Measurements from ENCODE around the gene TNFRSF25.

TNFRSF25 gene

DNA sequence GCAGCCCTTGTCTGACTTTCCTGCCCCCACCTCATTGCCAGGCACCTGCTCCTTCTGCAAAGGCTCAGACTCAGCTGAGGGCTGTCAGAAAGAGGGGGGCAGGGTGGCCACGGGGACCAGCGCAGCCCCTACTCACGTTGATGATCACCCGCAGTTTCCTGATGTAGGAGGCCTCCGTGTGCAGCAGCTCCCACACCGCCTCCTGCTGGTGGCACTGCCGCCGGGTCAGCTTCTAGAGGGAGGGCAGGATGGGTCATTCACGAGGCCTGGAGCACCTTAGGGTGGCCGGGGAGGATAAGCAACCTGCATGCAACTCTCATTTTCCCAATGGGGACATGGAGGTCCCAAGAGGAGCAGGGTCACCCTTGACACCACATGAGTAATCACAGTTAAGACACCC lies 6.4 kb upstream of the TNFRSF25 start:
- DNase-seq (ENCODE audit: low read depth), result no peak
- Histone ChIP-seq H3K36me3 (ENCODE audit: control insufficient read depth, insufficient read depth, low read length, severe bottlenecking) (no peaks in the 10 kb centered on the region), H3K4me3 (ENCODE audit: low read length) (no peak overlapping the region)

DNA sequence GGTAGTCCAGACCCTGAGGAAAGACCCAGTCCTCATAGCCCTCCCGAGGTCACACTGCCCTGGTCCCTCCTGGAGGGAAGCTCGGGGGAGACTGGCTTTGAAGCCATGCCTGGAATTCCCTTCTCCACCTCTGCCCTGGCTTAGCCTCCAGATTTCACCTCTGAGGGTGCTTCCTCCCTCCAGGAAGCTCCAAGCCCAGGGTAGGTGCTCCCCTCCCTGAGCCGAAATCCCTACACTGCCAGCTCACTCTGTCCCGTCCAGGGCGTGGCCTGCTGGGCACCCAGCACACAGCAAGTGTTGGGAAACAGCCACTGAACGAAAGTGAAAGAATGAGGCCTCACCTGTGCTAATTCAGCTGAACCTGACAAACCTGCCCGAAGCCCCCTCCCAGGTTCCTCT lies 6.0 kb upstream of the TNFRSF25 start:
- H3K27me3 ChIP-seq (replicated peaks; ENCODE audit: control insufficient read depth, insufficient read depth, low read length), result no peaks in the 10 kb centered on the region
- no peaks in the 10 kb centered on the region for H3K36me3 ChIP-seq (ENCODE audit: control insufficient read depth, insufficient read depth, low read length, severe bottlenecking)

More for the DNA sequence above, 6.4 kb upstream of the TNFRSF25 start:
- H3K9me3 ChIP-seq (ENCODE audit: control insufficient read depth, low read length), result no peaks in the 10 kb centered on the region
- H3K4me1 ChIP-seq (ENCODE audit: control insufficient read depth, insufficient read depth, low read length), result no peaks in the 10 kb centered on the region
- no peaks in the 10 kb centered on the region for H3K27me3 ChIP-seq (replicated peaks; ENCODE audit: control insufficient read depth, insufficient read depth, low read length)
- no peak overlapping the region for H3K9ac ChIP-seq (ENCODE audit: low read length)

DNA sequence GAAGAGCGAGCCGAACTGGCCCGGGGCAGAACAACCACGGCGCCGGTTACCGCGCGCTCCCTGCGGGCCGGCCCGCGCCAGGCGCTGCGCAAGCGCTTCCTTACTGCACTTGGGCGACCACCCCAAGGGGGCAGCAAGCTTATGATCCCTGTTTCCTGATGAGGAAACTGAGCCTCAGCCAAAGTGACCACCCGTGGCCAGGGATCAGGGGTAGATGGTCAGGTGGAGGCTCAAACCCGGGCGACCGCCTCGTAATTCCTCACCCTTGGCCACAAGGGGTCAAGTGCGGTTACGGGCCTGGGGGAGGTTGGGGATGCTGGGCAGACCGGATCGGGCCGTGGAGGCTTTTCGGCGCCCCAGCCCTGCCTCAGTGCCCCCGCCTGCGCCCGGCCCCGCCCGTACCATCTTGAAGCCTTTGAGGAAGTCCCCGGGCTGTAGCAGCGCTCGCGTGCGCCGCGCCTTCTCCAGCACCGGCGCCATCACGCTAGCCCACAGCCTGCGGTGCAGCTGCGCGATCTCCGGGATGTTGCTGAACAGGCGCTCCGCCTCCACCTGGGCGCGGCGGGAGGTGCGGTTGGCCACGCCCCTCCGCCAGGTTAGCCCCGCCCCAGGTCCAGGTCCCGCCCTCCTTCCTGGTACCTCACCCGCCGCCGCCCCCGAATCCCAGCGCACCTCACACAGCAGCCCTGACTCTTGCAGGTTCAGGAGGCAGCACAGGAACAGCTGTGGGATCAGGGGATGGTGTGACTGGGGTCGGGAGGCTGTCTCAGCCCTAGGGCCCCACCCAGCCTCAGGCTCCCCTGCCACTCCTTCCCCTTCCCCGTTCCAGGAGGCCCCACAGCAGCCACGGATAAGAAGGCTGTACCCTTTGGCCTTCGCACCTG lies 5.4 kb upstream of the TNFRSF25 start:
- Histone ChIP-seq H3K4me3 (ENCODE audit: low read length) (no peak overlapping the region), H3K9me3 (ENCODE audit: control insufficient read depth, low read length) (no peaks in the 10 kb centered on the region), H3K9ac (ENCODE audit: low read length) (no peak overlapping the region), H3K27me3 (replicated peaks; ENCODE audit: control insufficient read depth, insufficient read depth, low read length) (no peaks in the 10 kb centered on the region), H3K36me3 (ENCODE audit: control insufficient read depth, insufficient read depth, low read length, severe bottlenecking) (no peaks in the 10 kb centered on the region), H3K4me1 (ENCODE audit: control insufficient read depth, insufficient read depth, low read length) (no peaks in the 10 kb centered on the region)
- DNase-seq (ENCODE audit: low read depth), result no peak

More for the DNA sequence above, 6.0 kb upstream of the TNFRSF25 start:
- no peak overlapping the region for H3K4me3 ChIP-seq (ENCODE audit: low read length)
- H3K9me3 ChIP-seq (ENCODE audit: control insufficient read depth, low read length), result no peaks in the 10 kb centered on the region
- no peak for DNase-seq (ENCODE audit: low read depth)
- no peak overlapping the region for H3K9ac ChIP-seq (ENCODE audit: low read length)
- no peaks in the 10 kb centered on the region for H3K4me1 ChIP-seq (ENCODE audit: control insufficient read depth, insufficient read depth, low read length)

DNA sequence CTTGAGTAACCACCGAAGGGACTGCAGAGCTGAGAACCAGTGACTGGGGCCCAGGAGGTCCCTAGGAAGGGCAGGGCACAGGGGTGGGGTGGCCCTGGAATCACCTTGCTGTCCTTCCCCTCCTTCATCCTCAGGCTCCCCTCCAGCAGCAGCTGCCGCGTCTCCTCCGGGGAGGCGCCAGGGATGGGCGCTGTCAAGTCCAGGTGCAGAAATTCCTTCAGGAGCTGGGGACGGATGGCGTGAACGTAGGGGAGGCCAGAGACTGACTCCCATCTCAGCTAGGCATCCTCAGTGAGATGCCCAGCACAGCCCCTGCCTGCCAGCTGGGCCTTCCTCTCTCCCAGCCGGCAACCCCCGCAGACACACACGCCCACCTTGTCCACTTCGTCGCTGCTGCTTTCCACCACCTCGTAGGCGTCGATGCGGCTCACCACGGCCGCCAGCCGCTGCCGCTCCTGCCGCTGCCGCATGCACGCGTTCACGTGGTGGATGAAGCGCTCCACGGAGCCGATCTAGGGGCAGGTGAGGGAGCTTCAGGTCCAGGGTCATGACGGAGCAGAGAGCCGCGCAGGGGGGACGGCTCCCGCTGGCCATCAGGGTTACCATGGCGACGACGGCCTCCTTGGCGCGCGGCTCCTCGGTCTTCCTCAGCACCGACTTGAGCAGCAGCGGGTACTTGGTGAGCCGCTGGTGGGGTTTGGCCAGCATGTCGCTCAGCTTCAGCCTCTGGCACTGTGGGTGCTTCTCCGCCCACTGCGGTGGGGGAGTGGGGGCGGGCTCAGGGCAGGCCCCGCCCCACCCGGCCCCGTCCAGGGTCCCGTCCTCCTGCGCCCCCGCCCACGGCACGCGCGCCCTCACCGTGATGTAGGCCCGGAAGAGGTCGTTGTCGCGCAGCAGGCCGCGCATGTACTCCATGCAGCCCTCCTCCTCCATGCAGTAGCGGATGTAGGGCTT lies 4.4 kb upstream of the TNFRSF25 start:
- Histone ChIP-seq H3K9me3 (ENCODE audit: control insufficient read depth, low read length) (no peaks in the 10 kb centered on the region), H3K36me3 (ENCODE audit: control insufficient read depth, insufficient read depth, low read length, severe bottlenecking) (no peaks in the 10 kb centered on the region), H3K9ac (ENCODE audit: low read length) (no peak overlapping the region), H3K4me3 (ENCODE audit: low read length) (no peak overlapping the region), H3K4me1 (ENCODE audit: control insufficient read depth, insufficient read depth, low read length) (no peaks in the 10 kb centered on the region), H3K27me3 (replicated peaks; ENCODE audit: control insufficient read depth, insufficient read depth, low read length) (no peaks in the 10 kb centered on the region)
- DNase-seq (ENCODE audit: low read depth), result no peak

DNA sequence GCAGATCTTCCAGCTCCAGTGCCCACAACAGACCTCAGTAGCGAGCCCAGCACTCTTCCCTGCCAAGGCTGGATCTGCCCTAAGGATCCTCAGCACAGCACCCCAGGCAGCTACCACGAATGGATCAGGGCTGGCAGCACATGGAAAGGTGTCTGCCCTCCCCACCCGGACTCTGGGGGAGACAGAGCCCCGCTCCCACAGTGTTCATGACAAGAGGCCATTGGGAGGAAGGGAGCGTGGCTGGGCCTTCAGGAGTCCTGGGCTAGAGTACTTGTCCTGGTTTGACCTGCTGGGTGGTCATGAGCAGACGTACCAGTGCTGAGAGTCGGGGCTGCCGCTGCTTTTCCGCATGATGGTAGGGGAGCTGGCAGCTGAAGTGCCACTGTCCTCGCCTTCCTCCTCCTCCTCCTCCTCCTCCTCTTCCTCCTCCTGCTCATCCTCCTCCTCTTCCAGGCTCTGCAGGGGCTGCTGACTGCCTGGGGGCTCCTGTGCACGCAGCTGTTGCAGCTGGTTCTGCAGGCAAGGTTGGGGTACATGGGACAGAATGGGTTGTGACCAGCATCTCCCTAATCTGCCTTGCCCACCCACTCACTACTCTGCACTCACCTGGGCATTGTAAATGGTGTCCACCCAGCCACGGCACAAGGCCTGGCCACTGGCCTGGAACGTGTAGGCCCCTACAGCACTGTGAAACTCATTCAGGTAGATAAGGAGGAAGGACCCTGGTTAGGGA lies 2.9 kb upstream of the TNFRSF25 start:
- DNase-seq (ENCODE audit: low read depth), result no peak
- Histone ChIP-seq H3K4me1 (ENCODE audit: control insufficient read depth, insufficient read depth, low read length) (no peaks in the 10 kb centered on the region), H3K36me3 (ENCODE audit: control insufficient read depth, insufficient read depth, low read length, severe bottlenecking) (no peaks in the 10 kb centered on the region), H3K9ac (ENCODE audit: low read length) (no peak overlapping the region), H3K27me3 (replicated peaks; ENCODE audit: control insufficient read depth, insufficient read depth, low read length) (no peaks in the 10 kb centered on the region), H3K9me3 (ENCODE audit: control insufficient read depth, low read length) (no peaks in the 10 kb centered on the region), H3K4me3 (ENCODE audit: low read length) (no peak overlapping the region)

DNA sequence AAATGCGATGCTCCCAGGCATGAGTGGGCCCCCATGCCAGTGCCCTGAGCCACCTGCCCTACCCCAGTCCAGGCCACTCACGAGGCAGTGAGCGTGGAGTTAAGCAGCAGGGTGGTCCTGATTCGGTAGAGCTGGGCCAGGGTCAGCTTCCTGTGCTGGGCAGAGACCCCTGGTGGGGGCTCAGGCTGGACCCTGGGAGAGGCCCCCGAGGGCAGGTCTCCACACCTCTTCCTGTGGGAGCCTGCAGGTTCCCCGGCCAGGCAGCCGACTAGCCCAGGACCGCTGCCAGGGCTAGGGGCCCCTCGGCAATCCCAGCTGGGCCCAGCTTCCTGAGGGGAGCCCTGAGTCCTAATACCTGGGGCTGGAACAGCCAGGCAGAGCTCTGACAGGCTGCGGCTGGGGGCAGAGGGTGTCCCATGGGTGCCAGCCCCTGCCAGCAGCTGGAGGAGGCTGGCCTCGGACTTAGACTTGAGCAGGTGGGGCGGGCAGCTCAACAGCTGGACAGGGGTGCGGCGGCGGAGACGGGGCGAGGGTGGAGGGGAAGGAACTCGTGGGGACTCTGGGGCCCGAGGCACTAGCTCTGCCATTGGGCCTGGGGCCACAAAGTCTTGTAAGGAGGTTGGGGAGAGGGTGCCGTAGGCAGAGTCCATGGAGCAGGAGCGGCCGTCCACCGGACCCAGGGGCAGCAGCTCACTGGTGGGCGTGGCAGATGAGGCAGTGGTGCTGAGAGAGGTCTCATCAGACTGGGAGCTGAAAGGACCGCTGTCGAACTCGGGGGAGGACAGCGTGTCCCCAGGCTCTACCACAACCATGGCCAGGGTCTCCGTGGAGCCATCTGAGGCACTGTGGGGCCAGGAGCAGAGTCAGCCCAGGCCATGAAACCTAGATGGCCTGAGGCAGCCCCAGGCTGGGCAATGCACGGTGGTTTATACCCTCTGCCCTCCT lies 2.0 kb upstream of the TNFRSF25 start:
- no peak for DNase-seq (ENCODE audit: low read depth)
- no peaks in the 10 kb centered on the region for H3K4me1 ChIP-seq (ENCODE audit: control insufficient read depth, insufficient read depth, low read length)
- H3K27me3 ChIP-seq (replicated peaks; ENCODE audit: control insufficient read depth, insufficient read depth, low read length), result no peaks in the 10 kb centered on the region
- no peaks in the 10 kb centered on the region for H3K9me3 ChIP-seq (ENCODE audit: control insufficient read depth, low read length)
- no peak overlapping the region for H3K9ac ChIP-seq (ENCODE audit: low read length)
- H3K4me3 ChIP-seq (ENCODE audit: low read length), result no peak overlapping the region
- H3K36me3 ChIP-seq (ENCODE audit: control insufficient read depth, insufficient read depth, low read length, severe bottlenecking), result no peaks in the 10 kb centered on the region

DNA sequence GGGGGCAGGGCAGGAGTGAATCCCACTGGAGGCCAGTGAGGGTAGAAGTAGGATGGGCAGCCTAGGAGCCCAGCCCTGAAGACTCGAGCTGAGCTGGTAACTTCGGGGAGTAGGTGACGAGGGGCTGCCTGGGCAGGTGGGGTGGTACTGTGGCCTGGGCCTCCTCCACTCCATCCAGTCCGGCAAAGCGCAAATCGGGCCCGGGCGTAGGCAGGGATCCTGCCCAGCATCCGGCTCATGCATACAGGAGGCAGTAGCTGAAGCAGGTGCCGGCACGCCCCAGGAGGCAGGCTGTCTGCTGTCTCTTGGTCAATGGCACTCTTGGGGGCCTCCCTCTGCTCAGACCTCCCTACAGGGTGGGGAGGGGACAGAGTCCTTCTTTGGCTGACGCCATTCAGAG lies 1.3 kb upstream of the TNFRSF25 start:
- Histone ChIP-seq H3K4me3 (ENCODE audit: low read length) (no peak overlapping the region), H3K36me3 (ENCODE audit: control insufficient read depth, insufficient read depth, low read length, severe bottlenecking) (no peaks in the 10 kb centered on the region), H3K9me3 (ENCODE audit: control insufficient read depth, low read length) (no peaks in the 10 kb centered on the region), H3K27me3 (replicated peaks; ENCODE audit: control insufficient read depth, insufficient read depth, low read length) (no peaks in the 10 kb centered on the region), H3K9ac (ENCODE audit: low read length) (no peak overlapping the region), H3K4me1 (ENCODE audit: control insufficient read depth, insufficient read depth, low read length) (no peaks in the 10 kb centered on the region)
- DNase-seq (ENCODE audit: low read depth), result no peak

DNA sequence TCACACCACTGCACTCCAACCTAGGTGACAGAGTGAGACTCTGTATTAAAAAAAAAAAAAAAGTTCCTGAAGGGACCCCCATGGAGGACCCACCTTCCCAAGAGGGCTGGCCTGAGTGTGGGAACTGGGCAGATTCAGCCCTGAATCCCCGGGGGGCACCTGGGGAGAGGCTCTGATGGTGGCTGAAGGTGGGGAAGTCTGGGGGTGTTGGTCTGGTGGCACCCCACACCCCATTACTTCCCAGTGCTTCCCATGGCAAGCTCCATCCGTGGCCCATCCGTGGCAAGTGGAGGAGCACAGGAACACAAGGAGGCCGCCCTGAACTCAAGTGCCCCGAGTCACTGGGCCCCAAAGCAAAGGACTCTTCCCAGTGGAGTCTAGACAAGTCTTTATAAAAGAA lies 778 bp upstream of the TNFRSF25 start:
- Histone ChIP-seq H3K4me1 (ENCODE audit: control insufficient read depth, insufficient read depth, low read length) (no peaks in the 10 kb centered on the region), H3K4me3 (ENCODE audit: low read length) (no peak overlapping the region), H3K9me3 (ENCODE audit: control insufficient read depth, low read length) (no peaks in the 10 kb centered on the region), H3K27me3 (replicated peaks; ENCODE audit: control insufficient read depth, insufficient read depth, low read length) (no peaks in the 10 kb centered on the region), H3K9ac (ENCODE audit: low read length) (no peak overlapping the region), H3K36me3 (ENCODE audit: control insufficient read depth, insufficient read depth, low read length, severe bottlenecking) (no peaks in the 10 kb centered on the region)
- DNase-seq (ENCODE audit: low read depth), result no peak

DNA sequence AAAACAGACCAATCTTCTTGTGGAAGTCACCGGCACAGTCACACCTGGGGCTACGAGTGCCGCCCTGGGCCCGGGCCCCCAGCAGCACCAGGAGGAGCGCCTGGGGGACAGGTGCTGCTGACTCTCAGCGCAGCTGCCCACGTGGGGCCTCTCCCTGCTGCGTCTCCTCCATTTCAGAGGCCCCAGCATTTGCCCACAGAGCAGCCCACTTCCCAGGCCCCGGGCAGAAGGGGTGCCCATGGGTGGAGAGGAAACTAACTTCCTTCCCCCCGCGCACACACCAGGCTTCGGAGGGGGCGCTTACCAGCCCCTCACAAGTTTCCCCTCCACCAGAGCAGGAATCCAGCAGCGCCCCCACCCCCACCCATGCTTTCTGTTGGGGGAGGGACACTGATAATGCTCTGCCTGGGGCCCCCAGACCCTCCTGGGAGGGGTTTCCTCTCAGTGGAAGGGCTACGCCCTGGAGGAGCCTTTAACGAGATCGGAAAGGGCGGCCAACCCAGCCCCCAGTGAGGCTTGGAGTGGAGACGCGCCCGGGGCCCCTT lies 440 bp downstream of the TNFRSF25 start:
- DNase-seq (ENCODE audit: low read depth), result no peak
- Histone ChIP-seq H3K4me1 (ENCODE audit: control insufficient read depth, insufficient read depth, low read length) (peaks cover 9% of the 10 kb centered on the region), H3K4me3 (ENCODE audit: low read length) (no peak overlapping the region), H3K27me3 (replicated peaks; ENCODE audit: control insufficient read depth, insufficient read depth, low read length) (no peaks in the 10 kb centered on the region), H3K9ac (ENCODE audit: low read length) (no peak overlapping the region), H3K36me3 (ENCODE audit: control insufficient read depth, insufficient read depth, low read length, severe bottlenecking) (no peaks in the 10 kb centered on the region), H3K9me3 (ENCODE audit: control insufficient read depth, low read length) (no peaks in the 10 kb centered on the region)

DNA sequence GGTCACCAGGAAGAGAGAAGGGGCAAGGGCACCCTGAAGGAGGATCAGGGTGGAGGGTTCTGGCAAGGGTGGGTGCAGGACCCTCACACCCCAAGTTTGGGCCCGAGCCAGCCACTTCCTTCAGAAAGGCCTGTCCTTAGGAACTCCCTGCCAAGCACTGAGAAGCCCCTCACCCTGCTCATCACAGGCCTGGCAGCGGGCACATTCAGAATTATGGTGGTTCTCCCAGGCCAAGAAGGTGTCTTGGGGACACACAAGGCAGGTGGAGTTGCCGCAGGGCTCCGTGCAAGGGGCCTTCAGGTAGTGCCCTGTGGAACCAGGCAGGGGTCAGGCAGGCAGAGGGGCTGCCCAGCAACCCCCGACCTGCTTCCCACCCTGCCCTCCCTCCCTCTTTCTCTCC lies 1.1 kb downstream of the TNFRSF25 start:
- no peaks in the 10 kb centered on the region for H3K36me3 ChIP-seq (ENCODE audit: control insufficient read depth, insufficient read depth, low read length, severe bottlenecking)
- DNase-seq (ENCODE audit: low read depth), result no peak

More for the DNA sequence above, 1.1 kb downstream of the TNFRSF25 start:
- H3K4me3 ChIP-seq (ENCODE audit: low read length), result no peak overlapping the region
- no peak overlapping the region for H3K9ac ChIP-seq (ENCODE audit: low read length)
- H3K27me3 ChIP-seq (replicated peaks; ENCODE audit: control insufficient read depth, insufficient read depth, low read length), result no peaks in the 10 kb centered on the region
- no peaks in the 10 kb centered on the region for H3K9me3 ChIP-seq (ENCODE audit: control insufficient read depth, low read length)
- H3K4me1 ChIP-seq (ENCODE audit: control insufficient read depth, insufficient read depth, low read length), result peaks cover 11% of the 10 kb centered on the region
